Body of pancreas (tissue), 4 donors: ENCODE data around the gene NME4. TPM values are rescaled to one million over a fixed set of nuclear protein-coding genes. Genes with fewer than 3 reads are reported as not detected.
"Not testable (repeated sequence)": the region's sequence is repeated elsewhere in the genome, so short reads cannot be mapped to it uniquely, and the experiment has no call there.

Source experiments
- ATAC-seq: fragments of 150-250 bp; one replicate; pipeline ENCODE4 v1.9.1; 2016
- DNase-seq, 4 donors: peaks; one replicate each; pipeline ENCODE4 v3.0.0-alpha.2; 2019
- H3K27ac ChIP-seq, 4 donors: fragments of 200-600 bp; sonication (generic); 1 replicate in 3 of 4; 2 replicates in 1 of 4; pipeline versions ENCODE4 v1.5.1 to v1.6.1; 2016 to 2019; ENCODE audit warnings: mild to moderate bottlenecking in 1 of 4, mixed read lengths in 1 of 4, moderate library complexity in 1 of 4
- H3K27me3 ChIP-seq, 2 donors: fragments of 200-600 bp; sonication (generic); one replicate each; pipeline ENCODE4 v1.6.0; 2016; ENCODE audit warnings: mild to moderate bottlenecking in 1 of 2
- H3K36me3 ChIP-seq, 2 donors: fragments of 200-600 bp; sonication (generic); replicated peaks in 1 of 2; 2 replicates each; pipeline ENCODE4 v1.5.1; 2016; ENCODE audit warnings: low read depth in 2 of 2; ENCODE audit not compliant: insufficient read depth in 1 of 2
- H3K4me1 ChIP-seq: fragments of 200-600 bp; sonication (generic); one replicate; pipeline ENCODE4 v1.6.0; 2016
- H3K4me3 ChIP-seq, 2 donors: fragments of 200-600 bp; sonication (generic); 1 replicate in 1 of 2; 2 replicates in 1 of 2; pipeline ENCODE4 v1.5.1; 2016 to 2019
- H3K9me3 ChIP-seq, 3 donors: fragments of 200-600 bp; sonication (generic); 1 replicate in 2 of 3; 2 replicates in 1 of 3; pipeline ENCODE4 v1.5.1; 2016
- POLR2A ChIP-seq, 3 donors: fragments of 450-650 bp; IDR thresholded peaks; one replicate each; pipeline ENCODE4 v1.6.1; 2016; ENCODE audit warnings: antibody characterized with exemption in 3 of 3, mild to moderate bottlenecking in 2 of 3
- WGBS, 2 donors: methylation state at CpG; one replicate each; pipeline ENCODE4 v1.1.5; 2017; 5-methylcytosine and 5-hydroxymethylcytosine counted together
- intact Hi-C: fragments of 100-400 bp; cut with DNase I; formaldehyde crosslinking; loops from one replicate; pipeline ENCODE4 v1.15.1; 2023
- total RNA-seq, 2 donors: library from RNA; depleted of rRNA; stranded (reverse); fragments of >200 nt; gene quantifications; one replicate each; pipeline ENCODE4 v1.1.0, GENCODE V29; 2016
- TF ChIP-seq, protein P1 (sequence below), 7 experiments: fragments of 450-650 bp in 4 of 7; fragments of 200-600 bp in 3 of 7; sonication (generic) in 3 of 7; IDR thresholded peaks; one replicate each; pipeline ENCODE4 v1.5.1; 2016 to 2019; ENCODE audit warnings: antibody characterized with exemption in 7 of 7

NME4 gene
- total RNA-seq, 2 donors from 2014 or later = 20.2 to 33.0 TPM

GRCh38 chr16:383326-384051 is 13.5 kb upstream of the NME4 start:
- H3K4me1 ChIP-seq = peaks cover 44% of the 10 kb centered on the region
- 5 to 11% methylated on average over 27 to 33 of the region's 33 CpGs for WGBS, 2 donors
- peak; percentile 25 for ATAC-seq
- peak overlapping the region; percentile 74 to 94 (median 91) for H3K27ac ChIP-seq
- H3K27me3 ChIP-seq = no peaks in the 10 kb centered on the region
- H3K4me3 ChIP-seq = no peak overlapping the region
- H3K9me3 ChIP-seq = no peaks in the 10 kb centered on the region
- intact Hi-C loops = no loop called here
- TF ChIP-seq POLR2A (IDR thresholded peaks at IDR 0.05) = peak in 2 of 3 donors; percentile 71 to 72
- TF ChIP-seq, protein P1, sequence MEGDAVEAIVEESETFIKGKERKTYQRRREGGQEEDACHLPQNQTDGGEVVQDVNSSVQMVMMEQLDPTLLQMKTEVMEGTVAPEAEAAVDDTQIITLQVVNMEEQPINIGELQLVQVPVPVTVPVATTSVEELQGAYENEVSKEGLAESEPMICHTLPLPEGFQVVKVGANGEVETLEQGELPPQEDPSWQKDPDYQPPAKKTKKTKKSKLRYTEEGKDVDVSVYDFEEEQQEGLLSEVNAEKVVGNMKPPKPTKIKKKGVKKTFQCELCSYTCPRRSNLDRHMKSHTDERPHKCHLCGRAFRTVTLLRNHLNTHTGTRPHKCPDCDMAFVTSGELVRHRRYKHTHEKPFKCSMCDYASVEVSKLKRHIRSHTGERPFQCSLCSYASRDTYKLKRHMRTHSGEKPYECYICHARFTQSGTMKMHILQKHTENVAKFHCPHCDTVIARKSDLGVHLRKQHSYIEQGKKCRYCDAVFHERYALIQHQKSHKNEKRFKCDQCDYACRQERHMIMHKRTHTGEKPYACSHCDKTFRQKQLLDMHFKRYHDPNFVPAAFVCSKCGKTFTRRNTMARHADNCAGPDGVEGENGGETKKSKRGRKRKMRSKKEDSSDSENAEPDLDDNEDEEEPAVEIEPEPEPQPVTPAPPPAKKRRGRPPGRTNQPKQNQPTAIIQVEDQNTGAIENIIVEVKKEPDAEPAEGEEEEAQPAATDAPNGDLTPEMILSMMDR (IDR thresholded peaks at IDR 0.05) = peak in 2 of 7 experiments; percentile 21 to 22
- H3K36me3 ChIP-seq = no peaks in the 10 kb centered on the region
- DNase-seq = peak; percentile 76 to 90 (median 84)

- TF ChIP-seq, protein P1 (IDR thresholded peaks at IDR 0.05) = no peak
- no peak for TF ChIP-seq POLR2A (IDR thresholded peaks at IDR 0.05)
- no peaks in the 10 kb centered on the region for H3K27me3 ChIP-seq
- no peak overlapping the region for H3K4me3 ChIP-seq
- H3K9me3 ChIP-seq = no peaks in the 10 kb centered on the region
- H3K36me3 ChIP-seq = no peaks in the 10 kb centered on the region
- WGBS, 2 donors = 82 to 87% methylated on average over 18 to 19 of the region's 19 CpGs
- no peak for DNase-seq
- H3K4me1 ChIP-seq = peaks cover 19% of the 10 kb centered on the region
- intact Hi-C loops = no loop called here
- no peak for ATAC-seq
- peak overlapping the region in 1 of 4 donors; percentile 28 for H3K27ac ChIP-seq
Observed at GRCh38 chr16:386641-387156, 10.3 kb upstream of the NME4 start.

GRCh38 chr16:387761-388666 is 9.0 kb upstream of the NME4 start:
- ATAC-seq, H3K36me3 ChIP-seq, H3K9me3 ChIP-seq, H3K4me3 ChIP-seq, intact Hi-C loops, H3K27me3 ChIP-seq: not testable (repeated sequence)
- TF ChIP-seq, protein P1 (IDR thresholded peaks at IDR 0.05) = peak in 1 of 7 experiments; percentile 15
- H3K27ac ChIP-seq = peak overlapping the region in 3 of 4 donors; percentile 31 to 52 (median 48)
- peaks cover 19% of the 10 kb centered on the region for H3K4me1 ChIP-seq
- peak in 2 of 4 donors; percentile 30 to 49 for DNase-seq
- WGBS, 2 donors = 22 to 30% methylated on average over 16 to 20 of the region's 20 CpGs

GRCh38 chr16:389352-389751 is 7.6 kb upstream of the NME4 start:
- H3K4me3 ChIP-seq = no peak overlapping the region
- H3K9me3 ChIP-seq = no peaks in the 10 kb centered on the region
- WGBS, 2 donors = 72 to 87% methylated on average over 7 to 10 of the region's 10 CpGs
- no peaks in the 10 kb centered on the region for H3K27me3 ChIP-seq
- no peak for TF ChIP-seq POLR2A (IDR thresholded peaks at IDR 0.05)
- TF ChIP-seq, protein P1 (IDR thresholded peaks at IDR 0.05) = no peak
- DNase-seq (no peak), ATAC-seq (no peak)
- no peak overlapping the region for H3K27ac ChIP-seq
- peaks cover 11% of the 10 kb centered on the region for H3K4me1 ChIP-seq
- intact Hi-C loops = no loop called here
- no peaks in the 10 kb centered on the region for H3K36me3 ChIP-seq
